ENCODE data around the gene MSMO1. TPM values are rescaled to one million over a fixed set of nuclear protein-coding genes. Genes with fewer than 3 reads are reported as not detected.

The MSMO1 gene
- total and polyA plus RNA-seq, 10 of the 15 experiments (the other 5 are each of a cell fraction or from before 2014, with no cell fraction given): 63.6 to 168 (median 105) TPM

GRCh38 chr4:165288226-165288625 lies 39.2 kb upstream of the MSMO1 start:
- Histone ChIP-seq H3K9me3 (replicated peaks; ENCODE audit: control insufficient read depth, insufficient read depth, low read length) (no peaks in the 10 kb centered on the region; the same call in 2 of the 3 replicates), H3K4me1 (ENCODE audit: control insufficient read depth, insufficient read depth, low read length) (peaks cover 20% of the 10 kb centered on the region), H3K27me3 (replicated peaks in 1 of 2; ENCODE audit: control insufficient read depth in 2 of 2, insufficient read depth in 2 of 2, low read length in 1 of 2) (no peaks in the 10 kb centered on the region), H3K36me3 (ENCODE audit: control insufficient read depth in 2 of 2, insufficient read depth in 2 of 2, low read length in 1 of 2) (no peaks in the 10 kb centered on the region), H4K20me1 (ENCODE audit: control insufficient read depth, insufficient read depth) (no peaks in the 10 kb centered on the region), H3K79me2 (ENCODE audit: control insufficient read depth, insufficient read depth, low read length) (no peaks in the 10 kb centered on the region), H3K27ac (ENCODE audit: control insufficient read depth, insufficient read depth) (no peak overlapping the region), H3K4me2 (ENCODE audit: control insufficient read depth, insufficient read depth) (no peak overlapping the region; the same call in 1 of the 2 replicates), H2AFZ (ENCODE audit: control insufficient read depth, low read depth, low read length) (no peak overlapping the region), H3K9ac (ENCODE audit: control insufficient read depth, insufficient read depth, low read length) (no peak overlapping the region), H3K4me3 (no peak overlapping the region)
- TF ChIP-seq NR2C2 (IDR thresholded peaks at IDR 0.05; ENCODE audit: borderline replicate concordance, control insufficient read depth, insufficient read length, low read depth): no peak
- no peak for TF ChIP-seq SUZ12 (IDR thresholded peaks at IDR 0.05; ENCODE audit: unreplicated experiment)
- TF ChIP-seq MEF2B (IDR thresholded peaks at IDR 0.05; ENCODE audit: partially characterized antibody, poor library complexity, severe bottlenecking): no peak
- no peak for TF ChIP-seq SMAD5 (IDR thresholded peaks at IDR 0.05; ENCODE audit: low read depth)
- TF ChIP-seq EED (IDR thresholded peaks at IDR 0.05; ENCODE audit: low read depth): no peak
- TF ChIP-seq NFIC (IDR thresholded peaks at IDR 0.05; ENCODE audit: low read depth, low read length): 0 out of 2 replicates have a peak, but pooled peaks have one; percentile 29
- CTCF ChIA-PET: no interaction called here
- no peak for DNase-seq (ENCODE audit: low read depth, low spot score)
- RAD21 ChIA-PET (ENCODE audit: unreplicated experiment): interaction anchor here (0.9 to 1.0 kb wide), 2 partner anchors 9 to 76 kb away, joined by 3 to 4 read pairs; no protein-coding TSS in a partner anchor
- peak; percentile 64 for ATAC-seq
- WGBS (ENCODE audit: insufficient coverage, insufficient replicate concordance, low lambda C conversion rate, missing lambda C conversion rate): 19% methylated on average over 3 of the region's 3 CpGs
- POLR2A ChIA-PET: no interaction called here
- FAIRE-seq: no peak
- in situ Hi-C loops (cut with MboI): no loop called here
- intact Hi-C loops (cut with micrococcal nuclease; ENCODE audit: unreplicated experiment): no loop called here
- BruUV-seq (replicated peaks): no TSS peak
- SMC1A ChIA-PET (ENCODE audit: uncharacterized antibody, unreplicated experiment): interaction anchor here (0.9 to 1.4 kb wide), 4 partner anchors 14 to 169 kb away, joined by 3 to 4 read pairs (median 3); no protein-coding TSS in a partner anchor

Measured in GM12878 (cell line).